DND-41 (cell line): ENCODE data around the gene SMARCC1.
A peak's percentile ranks its signal among the peaks of the same experiment; 100 is the strongest.

Experiments
- ATAC-seq: fragments of 200-7000 bp; cut with Tn5 transposase; 3 replicates; pipeline ENCODE4 v1.9.1; 2021; ENCODE audit warnings: low read depth; ENCODE audit not compliant: insufficient read depth
- DNase-seq: peaks from one replicate; pipeline ENCODE4 v3.0.0-alpha.2; 2020
- H2AFZ ChIP-seq: 2 replicates; pipeline ENCODE4 v1.6.0; 2012; ENCODE audit warnings: low read depth, low read length
- H3K27ac ChIP-seq: 2 replicates; pipeline ENCODE4 v1.5.1; 2012; ENCODE audit warnings: low read length, inconsistent platforms
- H3K27me3 ChIP-seq: fragments of 200-600 bp; sonication (generic); 2 replicates; pipeline ENCODE4 v1.6.0; 2012; ENCODE audit warnings: low read length, mild to moderate bottlenecking, inconsistent platforms; ENCODE audit not compliant: insufficient read depth, poor library complexity
- H3K36me3 ChIP-seq: 2 replicates; pipeline ENCODE4 v1.5.1; 2012; ENCODE audit warnings: low read length, inconsistent platforms; ENCODE audit not compliant: insufficient read depth
- H3K4me1 ChIP-seq: 2 replicates; pipeline ENCODE4 v1.5.1; 2012; ENCODE audit warnings: mild to moderate bottlenecking, low read length; ENCODE audit not compliant: insufficient read depth
- H3K4me2 ChIP-seq: 2 replicates; pipeline ENCODE4 v1.6.0; 2012; ENCODE audit warnings: mild to moderate bottlenecking, moderate library complexity, low read length, inconsistent platforms; ENCODE audit not compliant: insufficient read depth
- H3K4me3 ChIP-seq, 2 experiments: fragments of 200-600 bp in 1 of 2; shearing (Covaris generic) in 1 of 2; 2 replicates each; pipeline ENCODE4 v1.5.1; 2012 to 2016; ENCODE audit warnings: inconsistent platforms in 2 of 2, low read length in 2 of 2, mild to moderate bottlenecking in 2 of 2, low read depth in 1 of 2, moderate library complexity in 1 of 2
- H3K79me2 ChIP-seq: 2 replicates; pipeline ENCODE4 v1.6.0; 2012; ENCODE audit warnings: low read length, inconsistent platforms; ENCODE audit not compliant: insufficient read depth
- H3K9ac ChIP-seq: 2 replicates; pipeline ENCODE4 v1.6.0; 2012; ENCODE audit warnings: low read depth, mild to moderate bottlenecking, inconsistent platforms, low read length, moderate library complexity
- H3K9me3 ChIP-seq: 2 replicates; pipeline ENCODE4 v1.5.1; 2012; ENCODE audit warnings: low read length, moderate library complexity, mild to moderate bottlenecking, inconsistent platforms; ENCODE audit not compliant: insufficient read depth, severe bottlenecking
- H4K20me1 ChIP-seq: 2 replicates; pipeline ENCODE4 v1.6.0; 2012; ENCODE audit warnings: low read length; ENCODE audit not compliant: insufficient read depth
- CTCF ChIP-seq: IDR thresholded peaks from 2 replicates; pipeline ENCODE4 v1.5.1; 2012; ENCODE audit warnings: borderline replicate concordance, low read length, moderate library complexity, mild to moderate bottlenecking; ENCODE audit not compliant: poor library complexity, severe bottlenecking; ENCODE audit errors: extremely low read depth
- EZH2 ChIP-seq: IDR thresholded peaks from 3 replicates; pipeline ENCODE4 v1.6.1; 2012; ENCODE audit warnings: borderline replicate concordance, low read depth, mild to moderate bottlenecking, moderate library complexity, low read length, inconsistent platforms; ENCODE audit not compliant: severe bottlenecking

Gene SMARCC1

GRCh38 chr3:47799733-47800132 lies 18.0 kb upstream of the SMARCC1 start:
- Histone ChIP-seq H3K27ac (no peak overlapping the region), H3K36me3 (no peaks in the 10 kb centered on the region), H3K27me3 (no peaks in the 10 kb centered on the region), H3K4me1 (peaks cover 25% of the 10 kb centered on the region), H4K20me1 (no peaks in the 10 kb centered on the region), H3K4me2 (no peak overlapping the region), H3K4me3 (no peak overlapping the region), H3K9ac (no peak overlapping the region), H3K9me3 (no peaks in the 10 kb centered on the region), H3K79me2 (peaks cover 18% of the 10 kb centered on the region), H2AFZ (no peak overlapping the region)
- DNase-seq (no peak), ATAC-seq (no peak)
- TF ChIP-seq EZH2 = no peak
- peak; percentile 57 for TF ChIP-seq CTCF

- no peak overlapping the region for H2AFZ ChIP-seq
- H3K36me3 ChIP-seq = no peaks in the 10 kb centered on the region
- ATAC-seq (no peak), DNase-seq (no peak)
- H3K9ac ChIP-seq = no peak overlapping the region
- H3K27me3 ChIP-seq = no peaks in the 10 kb centered on the region
- H4K20me1 ChIP-seq = no peaks in the 10 kb centered on the region
- no peak overlapping the region for H3K27ac ChIP-seq
- TF ChIP-seq EZH2 (no peak), CTCF (no peak)
- H3K79me2 ChIP-seq = no peaks in the 10 kb centered on the region
- no peaks in the 10 kb centered on the region for H3K9me3 ChIP-seq
- no peak overlapping the region for H3K4me3 ChIP-seq
- H3K4me1 ChIP-seq = peaks cover under 1% of the 10 kb centered on the region
- no peak overlapping the region for H3K4me2 ChIP-seq
Observed at GRCh38 chr3:47794544-47794943, 12.9 kb upstream of the SMARCC1 start.

GRCh38 chr3:47792699-47793098 lies 11.0 kb upstream of the SMARCC1 start:
- no peak overlapping the region for H3K4me2 ChIP-seq
- H3K36me3 ChIP-seq = no peaks in the 10 kb centered on the region
- TF ChIP-seq CTCF (no peak), EZH2 (no peak)
- no peak overlapping the region for H3K27ac ChIP-seq
- DNase-seq = no peak
- H3K27me3 ChIP-seq = no peaks in the 10 kb centered on the region
- H3K79me2 ChIP-seq = no peaks in the 10 kb centered on the region
- no peak overlapping the region for H2AFZ ChIP-seq
- H3K9me3 ChIP-seq = no peaks in the 10 kb centered on the region
- peaks cover 12% of the 10 kb centered on the region for H3K4me1 ChIP-seq
- no peak overlapping the region for H3K4me3 ChIP-seq
- H3K9ac ChIP-seq = no peak overlapping the region
- ATAC-seq = no peak
- H4K20me1 ChIP-seq = no peaks in the 10 kb centered on the region

GRCh38 chr3:47791193-47791855 lies 9.6 kb upstream of the SMARCC1 start:
- ATAC-seq (no peak), DNase-seq (no peak)
- H3K27me3 ChIP-seq = no peaks in the 10 kb centered on the region
- H3K79me2 ChIP-seq = no peaks in the 10 kb centered on the region
- no peak overlapping the region for H3K27ac ChIP-seq
- no peak for TF ChIP-seq EZH2
- no peak for TF ChIP-seq CTCF
- peaks cover 12% of the 10 kb centered on the region for H3K4me1 ChIP-seq
- H3K9ac ChIP-seq = no peak overlapping the region
- no peaks in the 10 kb centered on the region for H3K9me3 ChIP-seq
- no peak overlapping the region for H3K4me3 ChIP-seq
- H4K20me1 ChIP-seq = no peaks in the 10 kb centered on the region
- no peak overlapping the region for H2AFZ ChIP-seq
- no peaks in the 10 kb centered on the region for H3K36me3 ChIP-seq
- no peak overlapping the region for H3K4me2 ChIP-seq
